Measurements from ENCODE around the gene MED25. TPM values are rescaled to one million over a fixed set of nuclear protein-coding genes. Genes with fewer than 3 reads are reported as not detected.

Gene MED25
- total RNA-seq, 4 donors from 2014 or later, result 16.9 to 27.7 (median 23.9) TPM

- Histone ChIP-seq H3K9me3 (peaks cover 0 to 6% (median 0%) of the 10 kb centered on the region in 3 donors), H3K27ac (peak overlapping the region; percentile 98 to 100 (median 99)), H3K36me3 (peaks cover 27 to 61% (median 41%) of the 10 kb centered on the region in 3 donors), H3K4me3 (peak overlapping the region; percentile 57 to 99 (median 92)), H3K4me1 (peaks cover 17 to 37% (median 25%) of the 10 kb centered on the region in 3 donors), H3K27me3 (no peaks in the 10 kb centered on the region)
- 10 to 18% methylated on average over 11 to 24 of the region's 41 CpGs for WGBS, 2 donors
- TF ChIP-seq, protein P1, sequence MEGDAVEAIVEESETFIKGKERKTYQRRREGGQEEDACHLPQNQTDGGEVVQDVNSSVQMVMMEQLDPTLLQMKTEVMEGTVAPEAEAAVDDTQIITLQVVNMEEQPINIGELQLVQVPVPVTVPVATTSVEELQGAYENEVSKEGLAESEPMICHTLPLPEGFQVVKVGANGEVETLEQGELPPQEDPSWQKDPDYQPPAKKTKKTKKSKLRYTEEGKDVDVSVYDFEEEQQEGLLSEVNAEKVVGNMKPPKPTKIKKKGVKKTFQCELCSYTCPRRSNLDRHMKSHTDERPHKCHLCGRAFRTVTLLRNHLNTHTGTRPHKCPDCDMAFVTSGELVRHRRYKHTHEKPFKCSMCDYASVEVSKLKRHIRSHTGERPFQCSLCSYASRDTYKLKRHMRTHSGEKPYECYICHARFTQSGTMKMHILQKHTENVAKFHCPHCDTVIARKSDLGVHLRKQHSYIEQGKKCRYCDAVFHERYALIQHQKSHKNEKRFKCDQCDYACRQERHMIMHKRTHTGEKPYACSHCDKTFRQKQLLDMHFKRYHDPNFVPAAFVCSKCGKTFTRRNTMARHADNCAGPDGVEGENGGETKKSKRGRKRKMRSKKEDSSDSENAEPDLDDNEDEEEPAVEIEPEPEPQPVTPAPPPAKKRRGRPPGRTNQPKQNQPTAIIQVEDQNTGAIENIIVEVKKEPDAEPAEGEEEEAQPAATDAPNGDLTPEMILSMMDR (IDR thresholded peaks at IDR 0.05), result no peak
- no peak for TF ChIP-seq POLR2A (IDR thresholded peaks at IDR 0.05)
- intact Hi-C loops (cut with DNase I), result loop anchor here (10.0 kb wide), 1 partner anchor 63 kb away; the partner anchor contains the start of genes FUZ and MED25
- DNase-seq, result peak; percentile 90
Measured at GRCh38 chr19:49877879-49878743, 60.0 kb downstream of the MED25 start.

DNA sequence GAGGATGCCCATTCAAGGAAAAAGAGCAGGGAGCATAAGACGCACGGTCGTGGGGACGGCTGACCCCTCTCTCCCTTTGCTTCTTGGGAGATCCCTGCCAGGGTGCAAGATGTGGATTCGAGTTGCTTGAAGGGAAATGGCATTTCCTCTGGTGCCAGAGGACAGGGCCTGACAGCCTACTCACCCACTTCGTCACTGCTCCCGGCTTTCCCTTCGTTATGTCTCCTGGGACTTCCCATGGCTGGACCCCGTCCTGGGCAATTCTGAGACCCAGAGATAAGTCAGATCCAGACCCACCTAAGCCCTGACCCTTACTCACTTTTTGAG, 60.6 kb downstream of the MED25 start:
- Histone ChIP-seq H3K9me3 (peaks cover 0 to 6% (median 0%) of the 10 kb centered on the region in 3 donors), H3K4me3 (peak overlapping the region; percentile 57 to 99 (median 92)), H3K27me3 (no peaks in the 10 kb centered on the region), H3K36me3 (peaks cover 33 to 61% (median 47%) of the 10 kb centered on the region in 3 donors), H3K27ac (peak overlapping the region; percentile 98 to 100 (median 99)), H3K4me1 (peaks cover 17 to 35% (median 25%) of the 10 kb centered on the region in 3 donors)
- TF ChIP-seq, protein P1 (IDR thresholded peaks at IDR 0.05), result no peak
- no peak for TF ChIP-seq POLR2A (IDR thresholded peaks at IDR 0.05)
- WGBS, 2 donors, result 68 to 91% methylated on average over 4 to 9 of the region's 9 CpGs
- no peak for DNase-seq
- intact Hi-C loops (cut with DNase I), result loop anchor here (10.0 kb wide), 1 partner anchor 64 kb away; the partner anchor contains the start of genes FUZ and MED25

DNA sequence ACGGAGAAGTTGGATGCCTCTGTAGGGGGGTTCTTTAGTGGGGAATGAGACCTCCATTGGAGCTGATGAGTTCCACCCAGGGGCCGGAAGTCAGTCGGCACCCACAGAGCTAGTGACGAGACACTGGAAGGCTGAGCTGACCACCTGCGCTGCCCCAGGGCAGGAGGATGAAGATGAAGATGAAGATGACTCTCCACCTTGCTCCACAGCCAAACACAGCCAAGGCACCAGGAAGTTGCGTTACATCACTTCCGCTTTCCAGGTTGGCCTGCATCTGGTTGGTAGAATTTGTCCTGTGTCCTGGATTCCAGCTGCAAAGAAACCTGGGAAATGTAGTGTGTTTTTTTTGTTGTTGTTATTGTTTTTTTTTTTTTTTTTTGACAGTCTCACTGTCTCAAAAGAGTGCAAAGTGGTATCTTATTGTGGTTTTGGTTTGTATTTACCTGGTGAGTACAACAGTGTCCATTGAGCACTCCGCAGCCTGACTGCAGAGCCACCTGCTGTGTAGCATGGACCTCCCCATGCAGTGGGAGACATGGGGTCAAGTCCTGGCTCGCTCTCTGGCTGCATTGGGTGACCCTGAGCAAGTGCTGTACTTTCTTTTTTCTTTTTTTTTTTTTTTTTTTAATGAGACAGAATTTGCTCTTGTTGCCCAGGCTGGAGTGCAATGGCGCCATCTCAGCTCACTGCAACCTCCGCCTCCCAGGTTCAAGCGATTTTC, 61.3 kb downstream of the MED25 start:
- H3K27ac ChIP-seq, result peak overlapping the region in 2 of 4 donors; percentile 98
- intact Hi-C loops (cut with DNase I), result loop anchor here (10.0 kb wide), 1 partner anchor 65 kb away; the partner anchor contains the start of genes FUZ and MED25
- no peak for DNase-seq
- H3K4me1 ChIP-seq, result peaks cover 17 to 29% (median 25%) of the 10 kb centered on the region in 3 donors
- WGBS, 2 donors, result 91 to 93% methylated on average over 12 of the region's 12 CpGs
- no peaks in the 10 kb centered on the region for H3K27me3 ChIP-seq
- peaks cover 40 to 61% (median 53%) of the 10 kb centered on the region in 3 donors for H3K36me3 ChIP-seq
- H3K4me3 ChIP-seq, result no peak overlapping the region
- TF ChIP-seq, protein P1 (IDR thresholded peaks at IDR 0.05), result no peak
- TF ChIP-seq POLR2A (IDR thresholded peaks at IDR 0.05), result no peak
- H3K9me3 ChIP-seq, result peaks cover 0 to 6% (median 0%) of the 10 kb centered on the region in 3 donors

DNA sequence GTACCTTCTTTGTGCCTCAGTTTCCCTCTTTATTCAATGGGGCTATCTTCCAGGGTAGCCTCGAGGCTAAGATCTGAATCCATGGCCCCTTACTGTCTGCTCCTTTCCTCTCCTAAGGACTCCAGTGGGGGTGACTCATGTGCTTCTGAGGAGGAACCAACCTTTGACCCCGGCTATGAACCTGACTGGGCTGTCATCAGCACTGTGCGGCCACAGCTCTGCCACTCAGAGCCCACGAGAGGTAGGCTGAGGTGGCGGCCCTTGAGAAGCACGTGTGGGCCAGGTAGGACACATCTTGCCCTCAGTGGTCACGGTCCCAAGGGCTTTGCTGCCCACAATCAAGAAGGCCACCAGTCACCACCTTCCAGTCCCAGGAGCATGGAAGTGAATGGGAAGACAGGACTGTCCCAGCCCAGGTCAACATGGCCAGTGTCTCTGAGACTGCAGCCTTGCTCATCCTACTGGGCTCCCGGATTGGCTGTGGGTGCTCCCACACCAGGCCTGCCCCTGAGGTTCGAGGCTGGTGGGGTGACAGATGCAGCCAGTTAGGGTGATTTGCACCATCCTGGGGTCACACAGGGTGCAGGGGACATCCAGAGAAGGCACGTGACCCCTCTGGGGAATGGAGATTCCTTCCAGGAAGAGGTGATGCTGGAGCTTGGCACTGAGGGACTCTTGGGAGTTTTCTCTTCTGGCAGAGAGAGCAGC, 62.2 kb downstream of the MED25 start:
- Histone ChIP-seq H3K4me3 (no peak overlapping the region), H3K36me3 (peaks cover 45 to 67% (median 59%) of the 10 kb centered on the region in 3 donors), H3K27me3 (no peaks in the 10 kb centered on the region), H3K4me1 (peaks cover 12 to 20% (median 16%) of the 10 kb centered on the region in 3 donors), H3K27ac (no peak overlapping the region), H3K9me3 (peaks cover 0 to 6% (median 0%) of the 10 kb centered on the region in 3 donors)
- TF ChIP-seq, protein P1 (IDR thresholded peaks at IDR 0.05), result no peak
- TF ChIP-seq POLR2A (IDR thresholded peaks at IDR 0.05), result no peak
- WGBS, 2 donors, result 93 to 100% methylated on average over 1 to 3 of the region's 10 CpGs
- no peak for DNase-seq
- intact Hi-C loops (cut with DNase I), result no loop called here
